A172 (cell line): Measurements from ENCODE around the gene GRK1. TPM values are rescaled to one million over a fixed set of nuclear protein-coding genes. Genes with fewer than 3 reads are reported as not detected.
A peak's percentile ranks its signal among the peaks of the same experiment; 100 is the strongest.

Source experiments
- DNase-seq: peaks from one replicate; pipeline ENCODE4 v3.0.0-alpha.2; 2015; ENCODE audit warnings: low spot score
- total RNA-seq: library from RNA; depleted of rRNA; stranded (reverse); fragments of >200 nt; shearing (Covaris generic); gene quantifications from 2 replicates; pipeline ENCODE4 v1.2.3, GENCODE V29; 2014

GRK1 gene
- total RNA-seq, 1 experiment from 2014 or later, result not detected

GRCh38 chr13:113729187-113730019, 62.4 kb downstream of the GRK1 start:
- DNase-seq, result no peak

- no peak for DNase-seq
Measured at GRCh38 chr13:113730258-113730691, 63.3 kb downstream of the GRK1 start.

GRCh38 chr13:113730831-113731191, 63.8 kb downstream of the GRK1 start:
- no peak for DNase-seq

- no peak for DNase-seq
Measured at GRCh38 chr13:113731192-113732175, 64.5 kb downstream of the GRK1 start.

- no peak for DNase-seq
Measured at GRCh38 chr13:113732176-113732960, 65.3 kb downstream of the GRK1 start.

GRCh38 chr13:113732961-113733950, 66.2 kb downstream of the GRK1 start:
- DNase-seq, result no peak

- DNase-seq, result no peak
Measured at GRCh38 chr13:113734099-113734825, 67.2 kb downstream of the GRK1 start.

- no peak for DNase-seq
Measured at GRCh38 chr13:113734826-113735125, 67.8 kb downstream of the GRK1 start.

GRCh38 chr13:113735194-113735593, 68.2 kb downstream of the GRK1 start:
- DNase-seq, result no peak

- DNase-seq, result no peak
Measured at GRCh38 chr13:113735750-113736149, 68.7 kb downstream of the GRK1 start.

- no peak for DNase-seq
Measured at GRCh38 chr13:113736258-113736731, 69.3 kb downstream of the GRK1 start.

GRCh38 chr13:113737803-113738202, 70.8 kb downstream of the GRK1 start:
- DNase-seq, result no peak

- no peak for DNase-seq
Measured at GRCh38 chr13:113739527-113740285, 72.7 kb downstream of the GRK1 start.

GRCh38 chr13:113740286-113740556, 73.2 kb downstream of the GRK1 start:
- DNase-seq, result no peak

GRCh38 chr13:113740661-113741060, 73.6 kb downstream of the GRK1 start:
- DNase-seq, result no peak

- no peak for DNase-seq
Measured at GRCh38 chr13:113741191-113741668, 74.2 kb downstream of the GRK1 start.

- DNase-seq, result peak; percentile 72
Measured at GRCh38 chr13:113742000-113742441, 75.0 kb downstream of the GRK1 start.

- no peak for DNase-seq
Measured at GRCh38 chr13:113742445-113743120, 75.6 kb downstream of the GRK1 start.
